Muscle of leg (tissue), 16 donors: Measurements from ENCODE around the gene SPATS1. TPM values are rescaled to one million over a fixed set of nuclear protein-coding genes. Genes with fewer than 3 reads are reported as not detected.

Experiments used
- DNase-seq: peaks from one replicate; pipeline ENCODE4 v3.0.0; 2013
- H3K27ac ChIP-seq: one replicate; pipeline ENCODE4 v1.5.1; 2013; ENCODE audit warnings: mild to moderate bottlenecking, low read length, control low read depth
- H3K27me3 ChIP-seq: one replicate; pipeline ENCODE4 v1.6.1; 2013; ENCODE audit warnings: low read length; ENCODE audit not compliant: control insufficient read depth, insufficient read depth
- H3K36me3 ChIP-seq: one replicate; pipeline ENCODE4 v1.6.1; 2013; ENCODE audit warnings: low read length; ENCODE audit not compliant: control insufficient read depth, insufficient read depth
- H3K4me1 ChIP-seq: one replicate; pipeline ENCODE4 v1.6.1; 2013; ENCODE audit warnings: low read length; ENCODE audit not compliant: control insufficient read depth, insufficient read depth
- H3K4me3 ChIP-seq: one replicate; pipeline ENCODE4 v1.5.1; 2013; ENCODE audit warnings: low read length, control low read depth
- H3K9me3 ChIP-seq: replicated peaks from 2 replicates; pipeline ENCODE4 v1.6.1; 2013; ENCODE audit warnings: low read depth, low read length; ENCODE audit not compliant: control insufficient read depth
- WGBS: methylation state at CpG from one replicate; pipeline ENCODE4 v1.1.5; 2013; ENCODE audit warnings: missing lambda C conversion rate; ENCODE audit not compliant: insufficient coverage; 5-methylcytosine and 5-hydroxymethylcytosine counted together
- long read RNA-seq, 11 donors: transcript quantifications; one replicate each; lab custom pipeline, GENCODE V29; 2026
- polyA plus RNA-seq, 8 donors: library from polyadenylated mRNA; unstranded; fragments of 120-200 nt; gene quantifications; one replicate each; pipeline versions ENCODE4 v1.2.1 to v1.2.3, GENCODE V29; 2013; ENCODE audit warnings: inconsistent platforms in 1 of 8, low replicate concordance in 1 of 8; ENCODE audit not compliant: insufficient read length in 8 of 8, insufficient read depth in 1 of 8
- total RNA-seq: library from RNA; stranded (reverse); fragments of 120-200 nt; gene quantifications from one replicate; pipeline ENCODE4 v1.2.4, GENCODE V29; 2013

SPATS1 gene
- not detected for total RNA-seq
- not detected for polyA plus RNA-seq
- long read RNA-seq, donor 1: 0 reads
- long read RNA-seq, donor 2: 0 reads
- long read RNA-seq, donor 3: 0 reads
- long read RNA-seq, donor 4: 0 reads
- long read RNA-seq, donor 5: 0 reads
- long read RNA-seq, donor 6: 0 reads
- long read RNA-seq, donor 7: 0 reads
- long read RNA-seq, donor 8: 0 reads
- long read RNA-seq, donor 9: 0 reads
- long read RNA-seq, donor 10: 0 reads
- long read RNA-seq, donor 11: 0 reads

- H3K4me3 ChIP-seq: peak within 1 kb of the TSS; percentile 3
- 1% methylated on average over 31 of the region's 31 CpGs for WGBS
- H3K9me3 ChIP-seq: no peaks in the 10 kb centered on the region
- peaks cover 46% of the 10 kb centered on the region for H3K27me3 ChIP-seq
- no peaks in the 10 kb centered on the region for H3K36me3 ChIP-seq
- peak; percentile 27 for DNase-seq
- no peak within 1 kb of the TSS for H3K27ac ChIP-seq
- H3K4me1 ChIP-seq: peaks cover 6% of the 10 kb centered on the region
Observed at GRCh38 chr6:44342489-44342888, at the start of gene SPATS1. TSS of gene SPATS1 (plus strand) at chr6:44342650. CDS start at chr6:44343096, 446 bp downstream.

GRCh38 chr6:44292661-44293365 lies 49.6 kb upstream of the SPATS1 start:
- Histone ChIP-seq H3K4me3 (no peak overlapping the region), H3K27ac (no peak overlapping the region), H3K27me3 (peaks cover 58% of the 10 kb centered on the region), H3K36me3 (no peaks in the 10 kb centered on the region), H3K9me3 (no peaks in the 10 kb centered on the region), H3K4me1 (peaks cover 24% of the 10 kb centered on the region)
- no peak for DNase-seq
- WGBS: 92% methylated on average over 3 of the region's 4 CpGs

GRCh38 chr6:44294832-44295791 lies 47.3 kb upstream of the SPATS1 start:
- 76% methylated on average over 2 of the region's 7 CpGs for WGBS
- H3K27me3 ChIP-seq: peaks cover 63% of the 10 kb centered on the region
- peaks cover 27% of the 10 kb centered on the region for H3K4me1 ChIP-seq
- no peak for DNase-seq
- no peak overlapping the region for H3K4me3 ChIP-seq
- H3K36me3 ChIP-seq: peaks cover under 1% of the 10 kb centered on the region
- no peaks in the 10 kb centered on the region for H3K9me3 ChIP-seq
- no peak overlapping the region for H3K27ac ChIP-seq

- no peaks in the 10 kb centered on the region for H3K9me3 ChIP-seq
- H3K27ac ChIP-seq: no peak overlapping the region
- DNase-seq: peak; percentile 55
- H3K4me1 ChIP-seq: peaks cover 25% of the 10 kb centered on the region
- H3K27me3 ChIP-seq: peaks cover 48% of the 10 kb centered on the region
- H3K36me3 ChIP-seq: peaks cover 22% of the 10 kb centered on the region
- H3K4me3 ChIP-seq: peak overlapping the region; percentile 35
- under 1% methylated on average over 72 of the region's 86 CpGs for WGBS
Observed at GRCh38 chr6:44297063-44298038, 45.1 kb upstream of the SPATS1 start.

- 33% methylated on average over 16 of the region's 20 CpGs for WGBS
- no peak for DNase-seq
- peaks cover 46% of the 10 kb centered on the region for H3K27me3 ChIP-seq
Observed at GRCh38 chr6:44298055-44298803, 44.2 kb upstream of the SPATS1 start.

GRCh38 chr6:44298864-44299263 lies 43.6 kb upstream of the SPATS1 start:
- Histone ChIP-seq H3K36me3 (peaks cover 37% of the 10 kb centered on the region), H3K4me1 (peaks cover 25% of the 10 kb centered on the region), H3K4me3 (no peak overlapping the region), H3K9me3 (no peaks in the 10 kb centered on the region), H3K27ac (no peak overlapping the region), H3K27me3 (peaks cover 43% of the 10 kb centered on the region)
- 81% methylated on average over 3 of the region's 3 CpGs for WGBS
- DNase-seq: no peak

More at GRCh38 chr6:44298055-44298803, 44.2 kb upstream of the SPATS1 start:
- peaks cover 25% of the 10 kb centered on the region for H3K4me1 ChIP-seq
- H3K9me3 ChIP-seq: no peaks in the 10 kb centered on the region
- peak overlapping the region; percentile 17 for H3K4me3 ChIP-seq
- peaks cover 31% of the 10 kb centered on the region for H3K36me3 ChIP-seq
- no peak overlapping the region for H3K27ac ChIP-seq

- Histone ChIP-seq H3K27ac (no peak overlapping the region), H3K36me3 (peaks cover 52% of the 10 kb centered on the region), H3K4me1 (peaks cover 20% of the 10 kb centered on the region), H3K4me3 (no peak overlapping the region), H3K27me3 (peaks cover 36% of the 10 kb centered on the region), H3K9me3 (no peaks in the 10 kb centered on the region)
- no peak for DNase-seq
- 77% methylated on average over 6 of the region's 7 CpGs for WGBS
Observed at GRCh38 chr6:44300292-44300823, 42.1 kb upstream of the SPATS1 start.

- no peak overlapping the region for H3K27ac ChIP-seq
- H3K4me1 ChIP-seq: peaks cover 15% of the 10 kb centered on the region
- no peak for DNase-seq
- H3K4me3 ChIP-seq: no peak overlapping the region
- no peaks in the 10 kb centered on the region for H3K9me3 ChIP-seq
- 96% methylated on average over 7 of the region's 8 CpGs for WGBS
- peaks cover 29% of the 10 kb centered on the region for H3K27me3 ChIP-seq
- peaks cover 59% of the 10 kb centered on the region for H3K36me3 ChIP-seq
Observed at GRCh38 chr6:44301106-44301505, 41.3 kb upstream of the SPATS1 start.
